ENCODE measurements around the gene AKT1.

GRCh38 chr14:104792945-104793702 is 2.4 kb downstream of the AKT1 start:
- TF ChIP-seq CTCF (IDR thresholded peaks at IDR 0.05; ENCODE audit: low read depth, low read length, missing input control): no peak
- no peak for TF ChIP-seq YY1 (IDR thresholded peaks at IDR 0.05)
- TF ChIP-seq GABPA (IDR thresholded peaks at IDR 0.05 in 1 of 2, conservative IDR thresholded peaks at IDR 0.05 in 1 of 2): no peak
- no peak for TF ChIP-seq SP1 (IDR thresholded peaks at IDR 0.05)
- no peak for TF ChIP-seq MAX (IDR thresholded peaks at IDR 0.05)
- no peak for TF ChIP-seq REST (IDR thresholded peaks at IDR 0.05)

Measured in liver (tissue), 3 donors.